SK-N-SH (cell line): ENCODE results near the gene PCGF3. TPM values are rescaled to one million over a fixed set of nuclear protein-coding genes. Genes with fewer than 3 reads are reported as not detected.

Experiments used
- CTCF ChIA-PET: fragments of 300-600, 350-600 bp; formaldehyde crosslinking; extraction: SDS; loops from one replicate; lab custom pipeline; 2021; lab: Yijun Ruan, JAX
- POLR2A ChIA-PET: fragments of 350-600 bp; sonication (Branson Sonifier 250); formaldehyde crosslinking; extraction: SDS; loops from one replicate; lab custom pipeline; 2020; ENCODE audit warnings: antibody characterized with exemption, inconsistent platforms; lab: Yijun Ruan, JAX
- DNase-seq: peaks from one replicate; pipeline ENCODE4 v3.0.0; 2012
- H2AFZ ChIP-seq: fragments of 200-600 bp; sonication (generic); 2 replicates; pipeline ENCODE4 v1.8.1; 2016; ENCODE audit warnings: antibody characterized with exemption, mild to moderate bottlenecking, low read depth
- H3F3A ChIP-seq: fragments of 200-600 bp; sonication (generic); replicated peaks from 2 replicates; pipeline ENCODE3; 2016; ENCODE audit warnings: antibody characterized with exemption, mild to moderate bottlenecking; ENCODE audit not compliant: insufficient read depth
- H3K27ac ChIP-seq, 2 experiments: fragments of 200-500 bp in 1 of 2; fragments of 200-600 bp in 1 of 2; sonication (Bioruptor generic) in 1 of 2; sonication (generic), shearing (Covaris generic) in 1 of 2; 2 replicates each; pipeline versions ENCODE4 v1.5.1 to v1.6.1; 2014 to 2016; ENCODE audit warnings: low read depth in 2 of 2, inconsistent platforms in 1 of 2, low read length in 1 of 2, mild to moderate bottlenecking in 1 of 2, mixed read lengths in 1 of 2
- H3K27me3 ChIP-seq: fragments of 200-600 bp; sonication (generic), shearing (Covaris generic); 2 replicates; pipeline ENCODE4 v1.6.1; 2016; ENCODE audit warnings: mixed run types; ENCODE audit not compliant: insufficient read depth
- H3K36me3 ChIP-seq, 2 experiments: fragments of 200-500 bp in 1 of 2; fragments of 200-600 bp in 1 of 2; sonication (Bioruptor generic) in 1 of 2; sonication (generic) in 1 of 2; replicated peaks in 1 of 2; 2 replicates each; pipeline versions ENCODE3 to v1.5.1; 2014 to 2016; ENCODE audit warnings: low read length in 1 of 2, mild to moderate bottlenecking in 1 of 2; ENCODE audit not compliant: insufficient read depth in 2 of 2, control insufficient read depth in 1 of 2
- H3K4me1 ChIP-seq, 2 experiments: fragments of 200-500 bp in 1 of 2; fragments of 200-600 bp in 1 of 2; sonication (Bioruptor generic) in 1 of 2; sonication (generic), shearing (Covaris generic) in 1 of 2; 2 replicates each; pipeline versions ENCODE4 v1.5.1 to v1.6.1; 2014 to 2016; ENCODE audit warnings: low read depth in 1 of 2, low read length in 1 of 2, mixed run types in 1 of 2; ENCODE audit not compliant: insufficient read depth in 2 of 2, control insufficient read depth in 1 of 2
- H3K4me2 ChIP-seq: fragments of 200-600 bp; sonication (generic), shearing (Covaris generic); 2 replicates; pipeline ENCODE4 v1.6.1; 2017; ENCODE audit warnings: mixed run types
- H3K4me3 ChIP-seq, 2 experiments: fragments of 200-500 bp in 1 of 2; fragments of 200-600 bp in 1 of 2; sonication (Bioruptor generic) in 1 of 2; sonication (generic), shearing (Covaris generic) in 1 of 2; 2 replicates each; pipeline versions ENCODE4 v1.5.1 to v1.8.1; 2014 to 2016; ENCODE audit warnings: low read depth in 2 of 2, inconsistent platforms in 1 of 2, low read length in 1 of 2, mild to moderate bottlenecking in 1 of 2, mixed read lengths in 1 of 2, moderate library complexity in 1 of 2
- H3K79me2 ChIP-seq: fragments of 200-600 bp; sonication (generic); 2 replicates; pipeline ENCODE4 v1.8.1; 2017; ENCODE audit warnings: mild to moderate bottlenecking; ENCODE audit not compliant: insufficient read depth
- H3K9ac ChIP-seq: fragments of 200-600 bp; sonication (generic); 2 replicates; pipeline ENCODE4 v1.6.1; 2017; ENCODE audit warnings: mixed run types
- H3K9me2 ChIP-seq: fragments of 200-600 bp; sonication (generic); 2 replicates; pipeline ENCODE4 v1.6.1; 2017; ENCODE audit warnings: mixed run types
- H3K9me3 ChIP-seq: fragments of 200-600 bp; sonication (generic); 2 replicates; pipeline ENCODE4 v1.6.1; 2017; ENCODE audit warnings: mixed run types, mild to moderate bottlenecking, moderate library complexity
- H4K20me1 ChIP-seq: fragments of 200-600 bp; sonication (generic); 2 replicates; pipeline ENCODE4 v1.6.1; 2017; ENCODE audit warnings: mild to moderate bottlenecking, mixed run types; ENCODE audit not compliant: insufficient read depth
- CHD2 ChIP-seq: fragments of 150-350 bp; IDR thresholded peaks from 2 replicates; pipeline ENCODE4 v1.6.1; 2018; ENCODE audit warnings: low read length; ENCODE audit not compliant: partially characterized antibody
- CTCF ChIP-seq: fragments of 200-600 bp; sonication (generic); IDR thresholded peaks from 2 replicates; pipeline ENCODE4 v1.6.1; 2017; ENCODE audit warnings: antibody characterized with exemption, mild to moderate bottlenecking, moderate library complexity
- FOXJ3 ChIP-seq: sonication (generic); formaldehyde crosslinking; IDR thresholded peaks from 2 replicates; pipeline ENCODE4 v1.5.1; 2020; ENCODE audit warnings: mild to moderate bottlenecking, missing genetic modification reagents
- GABPA ChIP-seq: IDR thresholded peaks from 2 replicates; pipeline ENCODE4 v1.4.0; 2012; ENCODE audit warnings: low read depth, mild to moderate bottlenecking
- GATA2 ChIP-seq: sonication (generic); formaldehyde crosslinking; IDR thresholded peaks from 2 replicates; pipeline ENCODE4 v1.5.0; 2020; ENCODE audit warnings: mild to moderate bottlenecking, missing genetic modification reagents
- JUND ChIP-seq: IDR thresholded peaks from 2 replicates; pipeline ENCODE4 v1.4.0; 2012
- NFIC ChIP-seq: IDR thresholded peaks from 2 replicates; pipeline ENCODE4 v1.4.0; 2012; ENCODE audit warnings: borderline replicate concordance
- PBX3 ChIP-seq: IDR thresholded peaks from 2 replicates; pipeline ENCODE4; 2012
- RAD21 ChIP-seq: IDR thresholded peaks from 2 replicates; pipeline ENCODE4 v1.6.1; 2012; ENCODE audit warnings: mild to moderate bottlenecking, low read length
- RFX5 ChIP-seq: IDR thresholded peaks from 2 replicates; pipeline ENCODE4 v1.6.1; 2012; ENCODE audit warnings: mild to moderate bottlenecking, improper control_type of control experiment, low read length
- RXRA ChIP-seq: IDR thresholded peaks from 2 replicates; pipeline ENCODE4 v1.4.0; 2012; ENCODE audit warnings: low read depth, mild to moderate bottlenecking, borderline replicate concordance
- TEAD4 ChIP-seq: IDR thresholded peaks from 2 replicates; pipeline ENCODE4 v1.4.0; 2012; ENCODE audit warnings: mild to moderate bottlenecking, borderline replicate concordance; ENCODE audit not compliant: insufficient read depth
- USF1 ChIP-seq: IDR thresholded peaks from 2 replicates; pipeline ENCODE4 v1.4.0; 2012; ENCODE audit warnings: low read depth, borderline replicate concordance
- USF2 ChIP-seq: fragments of 150-350 bp; IDR thresholded peaks from 2 replicates; pipeline ENCODE4 v1.6.1; 2017; ENCODE audit warnings: antibody characterized with exemption, low read length, low read depth, borderline replicate concordance
- WGBS: methylation state at CpG from one replicate; pipeline ENCODE4 v1.1.6; 2017; ENCODE audit warnings: low lambda C conversion rate; 5-methylcytosine and 5-hydroxymethylcytosine counted together
- polyA plus RNA-seq, 3 experiments: library from polyadenylated mRNA; depleted of rRNA; stranded (reverse); fragments of >200 nt; gene quantifications; 2 replicates each; pipeline ENCODE4 v1.2.3, GENCODE V29; 2012

PCGF3 gene
- polyA plus RNA-seq, 1 of the 3 experiments (the other 2 are of a cell fraction): 44.8 TPM

GRCh38 chr4:717601-718320 is 12.1 kb downstream of the PCGF3 start:
- 94% methylated on average over 23 of the region's 34 CpGs for WGBS
- Histone ChIP-seq H4K20me1 (peaks cover 75% of the 10 kb centered on the region), H3K9me2 (no peaks in the 10 kb centered on the region), H3K4me1 (peaks cover 0 to 2% of the 10 kb centered on the region in 2 experiments; a peak in 1 of 4 replicates), H3K4me2 (no peak overlapping the region), H3K9me3 (no peaks in the 10 kb centered on the region), H3K27me3 (no peaks in the 10 kb centered on the region), H2AFZ (no peak overlapping the region), H3F3A (no peaks in the 10 kb centered on the region), H3K4me3 (no peak overlapping the region), H3K79me2 (peaks cover 72% of the 10 kb centered on the region), H3K9ac (no peak overlapping the region), H3K36me3 (peaks cover 0 to 3% of the 10 kb centered on the region in 2 experiments), H3K27ac (no peak overlapping the region)
- TF ChIP-seq JUND (no peak), TEAD4 (no peak), USF2 (no peak), CTCF (no peak), RXRA (no peak), RAD21 (no peak), PBX3 (no peak), GATA2 (CRISPR knock-in tag) (no peak), CHD2 (no peak), RFX5 (no peak), FOXJ3 (CRISPR knock-in tag) (no peak), NFIC (no peak), GABPA (no peak), USF1 (no peak)
- DNase-seq: no peak
- ChIA-PET POLR2A (no interaction called here), CTCF (interaction anchor here (0.7 to 3.3 kb wide), 2 partner anchors 25 to 37 kb away, joined by 3 to 14 read pairs; no protein-coding TSS in a partner anchor)
